B cell (primary cell): ENCODE measurements around the gene HNRNPC.

Experiments
- CTCF ChIP-seq: fragments of 200-600 bp; IDR thresholded peaks from one replicate; pipeline ENCODE4 v1.8.0; 2022; ENCODE audit warnings: antibody characterized with exemption, mild to moderate bottlenecking
- EZH2 ChIP-seq: IDR thresholded peaks from 2 replicates; pipeline ENCODE4 v1.6.1; 2012; ENCODE audit warnings: borderline replicate concordance, low read depth, mild to moderate bottlenecking, moderate library complexity, low read length; ENCODE audit not compliant: insufficient read depth, poor library complexity, severe bottlenecking

GRCh38 chr14:21163871-21164291 lies 105.4 kb downstream of the HNRNPC start:
- TF ChIP-seq CTCF (no peak), EZH2 (no peak)
